Uterus (tissue), 2 donors: ENCODE results near the gene POLD1.

Experiments
- POLR2A ChIP-seq, 2 donors: fragments of 450-650 bp; IDR thresholded peaks; one replicate each; pipeline ENCODE4 v1.6.1; 2016; ENCODE audit warnings: antibody characterized with exemption in 2 of 2, mild to moderate bottlenecking in 1 of 2, moderate library complexity in 1 of 2
- TF ChIP-seq, protein P1 (sequence below), 4 experiments: fragments of 200-600 bp in 2 of 4; fragments of 450-650 bp in 2 of 4; sonication (generic) in 2 of 4; IDR thresholded peaks; one replicate each; pipeline ENCODE4 v1.5.1; 2016 to 2019; ENCODE audit warnings: antibody characterized with exemption in 4 of 4, mild to moderate bottlenecking in 2 of 4, moderate library complexity in 1 of 4

DNA sequence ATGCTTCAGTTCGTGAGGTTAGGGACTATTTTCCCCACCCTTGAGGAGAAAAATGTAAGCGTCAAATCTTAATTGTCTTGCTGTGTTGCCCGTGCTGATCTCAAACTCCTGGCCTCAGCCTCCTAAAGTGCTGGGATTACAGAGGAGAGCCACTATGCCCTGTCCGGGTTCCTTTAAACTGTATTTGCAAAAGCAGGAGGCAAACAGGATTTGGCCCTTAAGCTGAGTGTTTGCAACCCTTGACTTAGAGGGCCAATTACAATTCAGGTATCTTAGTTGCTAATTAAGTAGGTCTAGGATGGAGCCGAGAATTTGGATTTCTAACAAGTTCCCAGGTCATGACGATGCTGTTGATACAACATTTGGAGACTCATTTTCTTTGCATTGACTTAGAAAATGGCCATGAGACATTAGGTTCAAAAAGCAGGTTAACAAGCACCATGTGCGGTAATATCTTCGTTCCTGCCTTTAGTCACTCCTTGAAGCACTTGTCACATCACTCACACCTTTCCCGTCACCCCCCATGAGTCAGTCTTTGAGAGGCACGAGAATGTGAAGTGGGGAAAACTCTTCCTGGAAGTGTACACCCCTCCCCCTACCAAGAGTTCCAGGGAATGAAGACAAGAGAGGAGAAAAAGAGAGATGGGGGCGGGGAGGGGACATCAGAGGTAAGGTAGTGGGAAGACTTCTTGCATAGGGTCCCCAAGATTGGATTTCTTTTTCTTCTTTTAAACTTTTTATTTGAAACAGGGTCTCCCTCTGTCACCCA is 21.3 kb upstream of the POLD1 start:
- TF ChIP-seq, protein P1, sequence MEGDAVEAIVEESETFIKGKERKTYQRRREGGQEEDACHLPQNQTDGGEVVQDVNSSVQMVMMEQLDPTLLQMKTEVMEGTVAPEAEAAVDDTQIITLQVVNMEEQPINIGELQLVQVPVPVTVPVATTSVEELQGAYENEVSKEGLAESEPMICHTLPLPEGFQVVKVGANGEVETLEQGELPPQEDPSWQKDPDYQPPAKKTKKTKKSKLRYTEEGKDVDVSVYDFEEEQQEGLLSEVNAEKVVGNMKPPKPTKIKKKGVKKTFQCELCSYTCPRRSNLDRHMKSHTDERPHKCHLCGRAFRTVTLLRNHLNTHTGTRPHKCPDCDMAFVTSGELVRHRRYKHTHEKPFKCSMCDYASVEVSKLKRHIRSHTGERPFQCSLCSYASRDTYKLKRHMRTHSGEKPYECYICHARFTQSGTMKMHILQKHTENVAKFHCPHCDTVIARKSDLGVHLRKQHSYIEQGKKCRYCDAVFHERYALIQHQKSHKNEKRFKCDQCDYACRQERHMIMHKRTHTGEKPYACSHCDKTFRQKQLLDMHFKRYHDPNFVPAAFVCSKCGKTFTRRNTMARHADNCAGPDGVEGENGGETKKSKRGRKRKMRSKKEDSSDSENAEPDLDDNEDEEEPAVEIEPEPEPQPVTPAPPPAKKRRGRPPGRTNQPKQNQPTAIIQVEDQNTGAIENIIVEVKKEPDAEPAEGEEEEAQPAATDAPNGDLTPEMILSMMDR (IDR thresholded peaks at IDR 0.05) = no peak
- no peak for TF ChIP-seq POLR2A (IDR thresholded peaks at IDR 0.05)
